HFFc6 (cell line): ENCODE measurements around the gene CNOT9. TPM values are rescaled to one million over a fixed set of nuclear protein-coding genes. Genes with fewer than 3 reads are reported as not detected.
A peak's percentile ranks its signal among the peaks of the same experiment; 100 is the strongest.

Experiments
- DNase-seq: peaks from one replicate; pipeline ENCODE4 v3.0.0-alpha.2; 2018
- H3K27ac Mint-ChIP-seq: 2 replicates; pipeline ENCODE4 v1.8.0; 2020; ENCODE audit warnings: mild to moderate bottlenecking, mixed read lengths
- H3K27me3 Mint-ChIP-seq: 2 replicates; pipeline ENCODE4 v1.8.0; 2021; ENCODE audit warnings: mild to moderate bottlenecking, moderate library complexity, mixed read lengths; ENCODE audit not compliant: insufficient read depth
- H3K36me3 Mint-ChIP-seq: 2 replicates; pipeline ENCODE4 v1.8.0; 2021; ENCODE audit warnings: low read depth, mixed read lengths
- H3K4me1 Mint-ChIP-seq: 2 replicates; pipeline ENCODE4 v1.8.0; 2020; ENCODE audit warnings: low read depth, mixed read lengths
- H3K4me3 Mint-ChIP-seq: 2 replicates; pipeline ENCODE4 v1.8.0; 2020; ENCODE audit warnings: mild to moderate bottlenecking, moderate library complexity, mixed read lengths
- H3K9me3 Mint-ChIP-seq: 2 replicates; pipeline ENCODE4 v1.8.0; 2020; ENCODE audit warnings: mild to moderate bottlenecking, mixed read lengths
- total RNA-seq, 6 experiments: library from RNA; stranded (reverse); fragmentation: NEBNext Ultra II Directional; extraction: Animal tissue kit (Norgen Biotek cat#: 25700); gene quantifications; 2 replicates in 1 of 6; 3 replicates in 5 of 6; pipeline ENCODE4 v1.2.3, GENCODE V29; 2021
- TF ChIP-seq, protein P1 (sequence below): fragments of 200-600 bp; sonication (generic); IDR thresholded peaks from 2 replicates; pipeline ENCODE4 v1.5.0; 2021; ENCODE audit warnings: antibody characterized with exemption, mild to moderate bottlenecking

Gene CNOT9
- total RNA-seq, 6 experiments from 2014 or later = 36.9 to 57.5 (median 49.3) TPM

DNA sequence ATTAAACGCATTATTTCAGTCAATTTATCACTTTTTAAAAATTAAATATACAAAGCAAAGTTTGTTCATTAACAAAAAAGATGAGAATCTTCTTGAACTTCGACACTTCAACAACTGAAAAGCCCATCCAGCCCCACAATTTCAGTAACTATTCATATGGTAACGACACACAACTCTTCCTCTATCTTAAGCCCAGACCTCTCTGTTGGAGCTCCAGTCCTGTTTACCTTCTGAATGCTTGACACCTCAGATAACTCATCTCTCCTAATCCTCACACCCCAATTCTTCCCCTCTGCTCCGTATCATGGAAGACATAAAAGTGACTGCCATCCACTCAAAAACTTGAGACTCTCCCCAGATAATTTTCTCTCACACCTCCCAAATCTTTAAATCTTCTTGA lies 13.1 kb upstream of the CNOT9 start:
- H3K4me1 Mint-ChIP-seq = peaks cover 17% of the 10 kb centered on the region
- H3K9me3 Mint-ChIP-seq = no peaks in the 10 kb centered on the region
- no peak for DNase-seq
- TF ChIP-seq, protein P1, sequence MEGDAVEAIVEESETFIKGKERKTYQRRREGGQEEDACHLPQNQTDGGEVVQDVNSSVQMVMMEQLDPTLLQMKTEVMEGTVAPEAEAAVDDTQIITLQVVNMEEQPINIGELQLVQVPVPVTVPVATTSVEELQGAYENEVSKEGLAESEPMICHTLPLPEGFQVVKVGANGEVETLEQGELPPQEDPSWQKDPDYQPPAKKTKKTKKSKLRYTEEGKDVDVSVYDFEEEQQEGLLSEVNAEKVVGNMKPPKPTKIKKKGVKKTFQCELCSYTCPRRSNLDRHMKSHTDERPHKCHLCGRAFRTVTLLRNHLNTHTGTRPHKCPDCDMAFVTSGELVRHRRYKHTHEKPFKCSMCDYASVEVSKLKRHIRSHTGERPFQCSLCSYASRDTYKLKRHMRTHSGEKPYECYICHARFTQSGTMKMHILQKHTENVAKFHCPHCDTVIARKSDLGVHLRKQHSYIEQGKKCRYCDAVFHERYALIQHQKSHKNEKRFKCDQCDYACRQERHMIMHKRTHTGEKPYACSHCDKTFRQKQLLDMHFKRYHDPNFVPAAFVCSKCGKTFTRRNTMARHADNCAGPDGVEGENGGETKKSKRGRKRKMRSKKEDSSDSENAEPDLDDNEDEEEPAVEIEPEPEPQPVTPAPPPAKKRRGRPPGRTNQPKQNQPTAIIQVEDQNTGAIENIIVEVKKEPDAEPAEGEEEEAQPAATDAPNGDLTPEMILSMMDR = no peak
- H3K4me3 Mint-ChIP-seq = no peak overlapping the region
- no peaks in the 10 kb centered on the region for H3K27me3 Mint-ChIP-seq
- H3K36me3 Mint-ChIP-seq = peaks cover 33% of the 10 kb centered on the region
- no peak overlapping the region for H3K27ac Mint-ChIP-seq

DNA sequence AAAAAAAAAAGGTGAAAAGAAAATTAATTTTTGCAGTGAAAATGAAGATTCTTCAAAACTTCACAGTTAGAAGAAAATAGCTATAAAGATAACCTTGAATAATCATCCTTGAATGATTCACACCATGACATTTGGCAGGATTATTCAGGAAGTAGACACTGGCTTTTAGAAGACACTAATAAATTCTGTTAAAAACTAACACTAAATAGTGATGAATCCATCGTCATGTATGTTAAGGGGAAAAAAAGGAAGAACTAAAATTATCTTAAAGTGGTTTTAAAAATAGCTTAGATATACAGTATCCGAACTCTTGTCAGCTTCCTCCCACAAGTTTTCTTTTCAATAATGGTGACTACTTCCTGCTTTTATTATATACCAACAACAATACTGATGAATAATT lies 10.7 kb upstream of the CNOT9 start:
- no peak for DNase-seq
- peaks cover 22% of the 10 kb centered on the region for H3K36me3 Mint-ChIP-seq
- H3K4me1 Mint-ChIP-seq = peaks cover 17% of the 10 kb centered on the region
- H3K9me3 Mint-ChIP-seq = no peaks in the 10 kb centered on the region
- TF ChIP-seq, protein P1 = no peak
- H3K27me3 Mint-ChIP-seq = no peaks in the 10 kb centered on the region
- no peak overlapping the region for H3K4me3 Mint-ChIP-seq
- H3K27ac Mint-ChIP-seq = no peak overlapping the region

DNA sequence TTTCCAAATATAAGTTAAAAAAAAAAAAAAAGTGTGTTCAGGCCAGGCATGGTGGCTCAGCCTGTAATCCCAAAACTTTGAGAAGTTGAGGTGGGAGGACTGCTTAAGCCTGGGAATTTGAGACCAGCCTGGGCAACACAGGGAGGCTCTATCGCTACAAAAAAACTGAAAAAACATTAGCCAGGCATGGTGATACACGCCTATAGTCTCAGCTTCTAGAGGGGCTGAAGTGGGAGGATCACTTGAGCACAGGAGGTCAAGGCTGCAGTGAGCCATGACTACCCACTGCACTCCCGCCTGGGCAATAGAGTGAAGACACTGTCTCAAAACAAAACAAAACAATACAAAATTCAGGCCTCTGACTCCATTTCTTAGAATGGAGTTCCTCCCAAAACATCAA lies 9.7 kb upstream of the CNOT9 start:
- no peak overlapping the region for H3K4me3 Mint-ChIP-seq
- TF ChIP-seq, protein P1 = no peak
- H3K27ac Mint-ChIP-seq = no peak overlapping the region
- H3K27me3 Mint-ChIP-seq = no peaks in the 10 kb centered on the region
- no peaks in the 10 kb centered on the region for H3K9me3 Mint-ChIP-seq
- peaks cover 14% of the 10 kb centered on the region; the same call in 1 of the 2 replicates for H3K36me3 Mint-ChIP-seq
- H3K4me1 Mint-ChIP-seq = peaks cover 17% of the 10 kb centered on the region
- DNase-seq = no peak

DNA sequence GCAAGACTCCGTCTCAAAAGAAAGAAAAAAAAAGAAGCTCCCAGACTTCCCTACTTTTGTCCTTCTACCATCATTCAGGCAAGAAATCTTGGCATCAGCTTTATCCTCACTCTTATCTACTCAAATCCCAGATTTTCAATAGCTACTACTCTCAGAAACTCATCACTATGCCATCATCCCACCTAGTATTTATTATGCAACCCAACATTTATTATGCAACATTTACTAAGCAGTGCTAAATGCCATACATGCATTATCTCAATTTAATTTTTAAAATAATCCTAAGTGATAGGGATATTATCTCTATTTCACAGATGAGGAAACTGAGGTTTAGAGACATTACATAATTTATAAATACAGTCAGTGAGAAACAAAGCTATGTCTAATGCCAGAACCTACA lies 4.6 kb upstream of the CNOT9 start:
- H3K27ac Mint-ChIP-seq = no peak overlapping the region
- H3K4me3 Mint-ChIP-seq = no peak overlapping the region
- TF ChIP-seq, protein P1 = no peak
- peaks cover 10% of the 10 kb centered on the region; the same call in 1 of the 2 replicates for H3K36me3 Mint-ChIP-seq
- no peak for DNase-seq
- H3K27me3 Mint-ChIP-seq = no peaks in the 10 kb centered on the region
- no peaks in the 10 kb centered on the region for H3K9me3 Mint-ChIP-seq
- peaks cover 21% of the 10 kb centered on the region for H3K4me1 Mint-ChIP-seq

DNA sequence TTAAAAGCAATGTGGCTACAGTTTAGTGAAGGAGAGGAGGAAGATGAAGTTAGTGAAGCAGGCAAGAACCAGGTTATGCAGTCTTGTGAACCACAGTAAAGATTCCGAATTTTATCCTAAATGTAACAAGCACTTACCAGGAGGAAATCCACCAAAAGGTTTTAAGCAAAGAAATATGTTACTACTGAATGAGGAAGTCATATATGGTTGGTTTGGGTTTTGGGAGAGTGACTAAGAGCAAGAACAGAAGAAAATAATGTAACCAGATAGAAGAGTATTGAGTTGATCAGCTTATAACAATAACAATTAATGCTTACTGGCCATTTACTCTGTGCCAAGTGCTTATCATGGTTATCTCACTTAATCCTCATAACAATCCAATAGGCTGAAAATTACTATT lies 2.3 kb upstream of the CNOT9 start:
- peaks cover 23% of the 10 kb centered on the region for H3K36me3 Mint-ChIP-seq
- no peaks in the 10 kb centered on the region for H3K9me3 Mint-ChIP-seq
- H3K4me3 Mint-ChIP-seq = peak overlapping the region; percentile 96
- H3K27me3 Mint-ChIP-seq = peaks cover 5% of the 10 kb centered on the region
- H3K27ac Mint-ChIP-seq = peak overlapping the region; percentile 97; the same call in 1 of the 2 replicates
- peaks cover 39% of the 10 kb centered on the region for H3K4me1 Mint-ChIP-seq
- no peak for DNase-seq
- TF ChIP-seq, protein P1 = no peak

DNA sequence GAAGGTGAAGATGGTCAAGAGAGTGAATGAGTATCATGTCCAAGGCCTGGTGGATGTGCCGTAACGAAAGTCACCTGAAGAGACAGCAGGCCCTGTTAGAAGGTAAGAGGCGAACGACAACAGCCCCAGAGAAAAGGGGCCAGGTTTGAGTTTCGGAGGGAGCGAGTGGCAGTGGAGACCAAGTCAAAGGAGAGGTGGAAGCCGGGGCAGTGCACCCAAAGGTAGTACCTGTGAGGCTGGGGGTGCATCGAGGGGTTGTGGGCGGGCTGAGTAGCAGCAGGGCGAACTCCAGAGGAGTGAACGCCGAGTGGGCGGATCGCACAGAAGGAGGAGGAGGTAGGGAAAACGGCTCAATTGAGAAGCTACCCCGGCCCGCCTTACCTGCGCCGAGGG lies 846 bp upstream of the CNOT9 start:
- Mint-ChIP-seq H3K9me3 (no peaks in the 10 kb centered on the region), H3K4me1 (peaks cover 46% of the 10 kb centered on the region), H3K27me3 (peaks cover 5% of the 10 kb centered on the region), H3K4me3 (peak overlapping the region; percentile 96), H3K27ac (peak overlapping the region; percentile 97), H3K36me3 (peaks cover 18% of the 10 kb centered on the region)
- TF ChIP-seq, protein P1 = no peak
- peak; percentile 3 for DNase-seq
